Adrenal gland (tissue), 5 donors: ENCODE data around the gene FIS1.
"Not testable (repeated sequence)": the region's sequence is repeated elsewhere in the genome, so short reads cannot be mapped to it uniquely, and the experiment has no call there.

Experiments used
- CTCF ChIP-seq, 6 experiments: fragments of 450-650 bp in 4 of 6; fragments of 200-600 bp in 2 of 6; sonication (generic) in 1 of 6; IDR thresholded peaks; 1 replicate in 5 of 6; 2 replicates in 1 of 6; pipeline versions ENCODE4 v1.5.1 to v1.8.0; 2016 to 2021; ENCODE audit warnings: antibody characterized with exemption in 6 of 6, mild to moderate bottlenecking in 2 of 6, moderate library complexity in 1 of 6
- POLR2A ChIP-seq, 2 donors: fragments of 450-650 bp; IDR thresholded peaks; one replicate each; pipeline ENCODE4 v1.6.1; 2017; ENCODE audit warnings: antibody characterized with exemption in 2 of 2, mild to moderate bottlenecking in 2 of 2, moderate library complexity in 1 of 2
- donor health status: DM: no; HTN: no; CAD: no.

GRCh38 chr7:101264102-101264706 is 19.3 kb upstream of the FIS1 start:
- TF ChIP-seq POLR2A, CTCF (IDR thresholded peaks at IDR 0.05): not testable (repeated sequence)
